Mucosa of gallbladder (tissue), 1 donor: Measurements from ENCODE around the gene RECK. TPM values are rescaled to one million over a fixed set of nuclear protein-coding genes. Genes with fewer than 3 reads are reported as not detected.
A peak's percentile ranks its signal among the peaks of the same experiment; 100 is the strongest.
"Not testable (repeated sequence)": the region's sequence is repeated elsewhere in the genome, so short reads cannot be mapped to it uniquely, and the experiment has no call there.

ENCODE experiments used
- DNase-seq: peaks from one replicate; pipeline ENCODE4 v3.0.0-alpha.2; 2020; ENCODE audit warnings: low spot score
- total RNA-seq: library from RNA; stranded (reverse); gene quantifications from one replicate; pipeline ENCODE4 v1.2.1, GENCODE V29; 2021
- donor health status: DM: no; HTN: no; CAD: no.

Gene RECK
- total RNA-seq, 1 donor from 2014 or later, result 11.3 TPM

GRCh38 chr9:36156116-36156515 lies 119.4 kb downstream of the RECK start:
- DNase-seq, result no peak

- DNase-seq, result no peak
Measured at GRCh38 chr9:36158122-36158521, 121.4 kb downstream of the RECK start.

DNA sequence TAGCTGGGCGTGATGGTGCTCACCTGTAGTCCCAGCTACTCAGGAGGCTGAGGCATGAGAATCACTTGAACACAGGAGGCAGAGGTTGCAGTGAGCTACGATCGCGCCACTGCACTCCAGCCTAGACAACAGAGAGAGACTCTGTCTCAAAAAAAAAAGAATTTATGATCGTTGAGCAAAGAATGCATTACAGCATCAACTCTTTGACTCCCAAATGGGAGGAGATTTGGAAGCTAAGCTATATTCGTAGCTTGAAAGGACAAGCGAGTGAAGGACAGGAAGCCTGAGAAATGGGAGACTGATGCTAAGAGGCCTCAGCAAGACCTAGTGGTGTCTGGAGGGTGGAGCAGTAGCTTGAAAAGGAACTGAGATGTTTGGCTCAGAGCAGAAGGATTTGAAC lies 122.2 kb downstream of the RECK start:
- DNase-seq, result no peak

- not testable (repeated sequence) for DNase-seq
Measured at GRCh38 chr9:36159509-36159908, 122.8 kb downstream of the RECK start.

DNA sequence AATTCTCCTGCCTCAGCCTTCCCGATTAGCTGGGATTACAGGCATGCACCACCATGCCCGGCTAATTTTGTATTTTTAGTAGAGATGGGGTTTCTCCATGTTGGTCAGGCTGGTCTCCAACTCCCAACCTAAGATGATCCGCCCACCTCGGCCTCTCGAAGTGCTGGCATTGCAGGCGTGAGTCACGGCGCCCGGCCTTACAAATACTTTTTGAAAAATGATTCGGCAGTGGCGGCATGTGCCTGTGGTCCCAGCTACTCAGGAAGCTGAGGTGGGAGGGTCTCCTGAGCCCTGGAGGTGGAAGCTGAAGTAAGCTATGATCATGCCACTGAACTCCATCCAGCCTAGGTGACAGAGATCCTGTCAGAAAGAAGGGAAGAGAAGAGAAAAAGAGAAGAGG lies 123.4 kb downstream of the RECK start:
- DNase-seq, result not testable (repeated sequence)

DNA sequence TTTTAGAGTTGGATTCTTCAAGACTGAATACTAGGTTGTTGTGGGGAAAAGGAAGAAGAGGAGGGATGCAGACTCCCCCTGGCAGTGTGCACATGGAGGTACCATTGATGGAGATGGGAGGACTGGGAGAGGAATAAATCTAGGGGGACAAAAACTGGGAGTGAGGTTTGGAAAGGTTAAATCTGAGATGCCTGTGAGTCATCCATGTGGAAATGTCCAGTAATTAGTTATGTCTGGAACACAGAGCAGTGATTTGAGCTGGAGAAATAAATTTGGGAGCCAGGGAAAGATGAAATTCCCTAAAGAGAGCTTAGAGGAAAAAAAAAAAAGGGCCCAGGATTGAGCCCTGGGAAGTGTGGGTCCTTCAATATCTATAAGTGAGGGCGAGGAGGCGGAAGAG lies 124.5 kb downstream of the RECK start:
- DNase-seq, result no peak

GRCh38 chr9:36162211-36162738 lies 125.6 kb downstream of the RECK start:
- no peak for DNase-seq

GRCh38 chr9:36163049-36163785 lies 126.5 kb downstream of the RECK start:
- no peak for DNase-seq

DNA sequence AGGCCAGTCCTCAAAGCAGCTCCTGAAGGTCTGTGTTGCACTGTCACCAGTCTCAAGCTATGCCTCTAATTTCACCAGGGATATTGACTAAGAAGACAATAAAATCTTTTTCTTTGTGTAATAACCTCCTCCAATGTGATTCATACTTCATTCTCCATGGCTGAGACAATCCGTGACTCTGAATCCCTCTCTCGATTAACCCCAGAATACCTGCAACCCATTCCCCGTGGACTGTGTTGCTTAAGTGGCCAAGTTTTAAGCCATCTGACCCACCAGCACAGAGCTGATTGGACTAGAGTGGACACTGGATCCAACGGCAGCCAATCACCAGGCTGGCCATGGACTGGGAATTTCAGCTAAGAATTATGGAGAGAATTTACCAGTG lies 127.1 kb downstream of the RECK start:
- no peak for DNase-seq

DNA sequence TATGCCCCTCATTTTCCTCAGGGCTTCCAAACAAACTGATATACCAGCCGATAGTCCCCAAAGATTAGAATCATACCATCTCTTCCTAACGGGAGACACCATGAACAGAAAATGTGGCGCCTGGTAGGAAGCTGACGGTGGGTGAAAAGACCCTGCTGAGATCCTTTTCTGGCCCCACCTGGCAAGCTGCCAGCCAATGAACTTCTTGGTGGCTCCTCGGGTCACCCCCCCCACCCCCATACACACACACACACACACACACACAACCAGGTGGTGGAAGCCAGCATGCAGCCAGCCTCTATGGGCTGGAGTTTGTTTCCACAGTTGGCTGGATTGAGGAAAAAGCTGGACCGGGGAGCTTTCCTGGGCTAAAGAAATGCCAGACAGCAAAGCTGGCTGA lies 127.7 kb downstream of the RECK start:
- DNase-seq, result no peak

DNA sequence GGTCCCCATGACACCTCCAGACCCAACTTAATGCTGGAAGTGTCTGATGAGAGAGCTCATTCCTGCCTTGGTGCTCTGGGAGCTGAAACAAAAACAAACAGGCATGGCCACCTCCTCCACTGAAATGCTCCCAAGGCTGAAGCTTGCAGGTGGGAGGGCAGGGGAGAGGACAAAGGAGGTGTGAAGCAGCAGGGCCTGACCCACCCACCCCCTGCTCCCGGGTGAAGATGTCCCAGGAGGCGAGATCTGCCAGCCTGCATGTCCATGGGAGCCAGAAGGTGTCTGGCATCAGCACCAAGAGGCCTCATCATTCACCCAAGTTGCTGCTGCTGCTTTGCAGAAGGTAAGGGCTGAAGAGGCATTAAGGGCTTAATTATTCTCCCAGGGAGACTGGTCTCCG lies 128.3 kb downstream of the RECK start:
- DNase-seq, result no peak

DNA sequence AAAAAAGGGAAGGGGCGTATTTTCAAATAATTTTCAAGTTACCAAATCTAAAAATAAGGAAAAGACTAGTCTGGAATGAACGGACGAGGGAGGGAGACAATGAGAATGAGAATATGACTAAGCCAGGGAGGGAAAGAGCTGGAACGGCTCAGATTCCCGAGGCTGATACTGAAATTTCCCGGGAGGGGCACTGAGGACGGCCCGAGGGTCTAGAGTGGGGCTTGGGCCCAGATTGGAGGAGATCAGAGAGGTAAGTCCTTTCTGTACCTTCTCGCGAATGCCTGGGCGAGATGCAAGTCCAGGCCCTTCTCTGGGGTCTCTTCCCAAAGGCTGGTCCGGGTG lies 129.1 kb downstream of the RECK start:
- DNase-seq, result no peak

GRCh38 chr9:36166168-36166927 lies 129.6 kb downstream of the RECK start:
- peak; percentile 77 for DNase-seq

- DNase-seq, result no peak
Measured at GRCh38 chr9:36169166-36169565, 132.5 kb downstream of the RECK start, which contains the start of gene CCIN. CCIN (plus strand) TSS chr9:36169388; CDS start chr9:36169503, 115 bp downstream.

DNA sequence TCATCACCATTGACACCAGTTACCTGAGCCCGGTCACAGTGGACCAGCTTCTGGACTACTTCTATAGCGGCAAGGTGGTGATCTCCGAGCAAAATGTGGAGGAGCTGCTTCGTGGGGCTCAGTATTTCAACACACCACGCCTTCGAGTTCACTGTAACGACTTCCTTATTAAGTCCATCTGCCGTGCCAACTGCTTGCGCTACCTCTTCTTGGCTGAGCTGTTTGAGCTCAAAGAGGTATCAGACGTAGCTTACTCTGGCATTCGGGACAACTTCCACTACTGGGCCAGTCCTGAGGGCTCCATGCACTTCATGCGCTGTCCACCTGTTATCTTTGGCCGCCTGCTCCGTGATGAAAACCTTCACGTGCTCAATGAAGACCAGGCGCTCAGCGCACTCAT lies 133.0 kb downstream of the RECK start:
- DNase-seq, result no peak

DNA sequence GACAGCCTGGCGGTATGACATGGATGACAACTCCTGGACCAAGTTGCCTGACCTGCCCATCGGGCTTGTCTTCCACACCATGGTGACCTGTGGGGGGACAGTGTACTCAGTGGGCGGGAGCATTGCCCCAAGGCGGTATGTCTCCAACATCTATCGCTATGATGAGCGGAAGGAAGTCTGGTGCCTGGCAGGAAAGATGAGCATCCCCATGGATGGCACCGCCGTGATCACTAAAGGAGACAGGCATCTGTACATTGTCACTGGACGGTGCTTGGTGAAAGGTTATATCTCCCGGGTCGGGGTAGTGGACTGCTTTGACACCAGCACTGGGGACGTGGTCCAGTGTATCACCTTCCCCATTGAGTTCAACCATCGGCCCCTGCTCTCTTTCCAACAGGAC lies 133.8 kb downstream of the RECK start:
- DNase-seq, result no peak

DNA sequence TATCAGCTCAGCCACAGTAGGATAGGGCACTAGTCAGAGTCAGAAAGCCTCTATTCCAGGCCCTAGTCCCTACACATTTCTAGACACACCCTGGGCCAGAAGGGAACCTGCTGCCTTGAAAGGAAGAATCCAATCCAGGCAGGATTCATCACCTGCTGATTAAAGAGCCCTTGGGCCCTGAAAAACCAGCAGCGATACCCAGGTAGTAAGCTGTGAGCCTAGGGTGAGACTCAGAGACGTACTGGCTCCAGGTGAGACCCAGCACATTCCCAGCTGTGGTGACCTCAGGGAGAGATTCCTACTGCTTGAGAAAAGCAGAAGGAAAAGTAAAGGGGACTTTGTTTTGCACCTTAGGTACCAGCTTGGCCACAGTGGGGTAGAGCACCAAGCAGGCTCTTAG lies 137.1 kb downstream of the RECK start:
- DNase-seq, result no peak

Other genes with a start within 250 kb of the RECK start
- 22.0 TPM for gene NPR2, start 245.3 kb upstream of the RECK start, total RNA-seq
- gene SPAG8, start 224.7 kb upstream of the RECK start, total RNA-seq, result 4.6 TPM
- gene HINT2, start 221.9 kb upstream of the RECK start, total RNA-seq, result 30.7 TPM
- not detected for gene FAM221B, start 208.2 kb upstream of the RECK start, total RNA-seq
- gene TMEM8B, start 207.7 kb upstream of the RECK start, total RNA-seq, result 36.2 TPM
- not detected for gene OR13J1, start 166.5 kb upstream of the RECK start, total RNA-seq
- gene HRCT1, start 130.7 kb upstream of the RECK start, total RNA-seq, result 2.0 TPM
- gene SPAAR, start 127.4 kb upstream of the RECK start, total RNA-seq, result 0.83 TPM
- gene OR2S2, start 78.8 kb upstream of the RECK start, total RNA-seq, result not detected
- gene GLIPR2, start 99.8 kb downstream of the RECK start, total RNA-seq, result 17.0 TPM
- 0.12 TPM for gene CCIN, start 132.5 kb downstream of the RECK start, total RNA-seq
- 185 TPM for gene CLTA, start 154.0 kb downstream of the RECK start, total RNA-seq
- gene GNE, start 221.5 kb downstream of the RECK start, total RNA-seq, result 24.6 TPM